HepG2 (cell line): ENCODE results near the gene HES1. TPM values are rescaled to one million over a fixed set of nuclear protein-coding genes. Genes with fewer than 3 reads are reported as not detected.
A peak's percentile ranks its signal among the peaks of the same experiment; 100 is the strongest.

Experiments used
- ASH2L ChIP-seq: fragments of 300-600, 200-600 bp; sonication (generic); IDR thresholded peaks from 2 replicates; pipeline ENCODE4 v1.7.0; 2017; ENCODE audit warnings: low read depth, mild to moderate bottlenecking, moderate library complexity, mixed read lengths, low read length; ENCODE audit not compliant: insufficient read length
- CBX1 ChIP-seq: IDR thresholded peaks from one replicate; pipeline ENCODE4 v1.6.1; 2016; ENCODE audit warnings: antibody characterized with exemption, low read depth
- HOXA5 ChIP-seq: sonication (generic); formaldehyde crosslinking; IDR thresholded peaks from 2 replicates; pipeline ENCODE4 v1.4.0; 2020; ENCODE audit warnings: missing genetic modification reagents
- IRX3 ChIP-seq: sonication (generic); formaldehyde crosslinking; IDR thresholded peaks from 2 replicates; pipeline ENCODE4 v1.8.1; 2023; ENCODE audit warnings: mild to moderate bottlenecking, low read depth, missing genetic modification reagents, borderline replicate concordance
- ISX ChIP-seq: sonication (generic); formaldehyde crosslinking; conservative IDR thresholded peaks from 2 replicates; pipeline ENCODE4 v1.5.0; 2020; ENCODE audit warnings: missing genetic modification reagents
- POGK ChIP-seq: sonication (generic); formaldehyde crosslinking; conservative IDR thresholded peaks from 2 replicates; pipeline ENCODE4 v1.8.0; 2022; ENCODE audit warnings: mild to moderate bottlenecking, moderate library complexity, missing genetic modification reagents
- PRDM15 ChIP-seq: sonication (generic); formaldehyde crosslinking; IDR thresholded peaks from 2 replicates; pipeline ENCODE4 v1.4.0; 2020; ENCODE audit warnings: missing genetic modification reagents
- TAF1 ChIP-seq: sonication (generic); formaldehyde crosslinking; IDR thresholded peaks from 2 replicates; pipeline ENCODE4 v1.4.0; 2020; ENCODE audit warnings: missing genetic modification reagents
- ZNF101 ChIP-seq: sonication (generic); formaldehyde crosslinking; IDR thresholded peaks from 2 replicates; pipeline ENCODE4 v1.4.0; 2020; ENCODE audit warnings: mild to moderate bottlenecking, low read depth, missing genetic modification reagents, borderline replicate concordance
- ZNF740 ChIP-seq: sonication (generic); formaldehyde crosslinking; IDR thresholded peaks from 2 replicates; pipeline ENCODE4 v1.4.0; 2020; ENCODE audit warnings: missing genetic modification reagents
- ZNF749 ChIP-seq: sonication (generic); formaldehyde crosslinking; IDR thresholded peaks from 2 replicates; pipeline ENCODE4 v1.8.0; 2022; ENCODE audit warnings: mild to moderate bottlenecking, missing genetic modification reagents, moderate library complexity, borderline replicate concordance
- ZSCAN25 ChIP-seq: sonication (generic); formaldehyde crosslinking; IDR thresholded peaks from 2 replicates; pipeline ENCODE4 v1.8.0; 2022; ENCODE audit warnings: mild to moderate bottlenecking, missing genetic modification reagents
- polyA plus RNA-seq, 8 experiments: library from polyadenylated mRNA; depleted of rRNA in 3 of 8; stranded (reverse) in 7 of 8; unstranded in 1 of 8; fragments of >200 nt; fragmentation: Illumina TruSeq in 4 of 8; extraction: Trizol in 4 of 8; gene quantifications; 2 replicates each; pipeline versions ENCODE4 v1.2.1 to v1.2.3, GENCODE V29; 2011 to 2016; ENCODE audit warnings: low read depth in 4 of 8, missing spikeins in 1 of 8, mixed read lengths in 1 of 8; ENCODE audit not compliant: insufficient read depth in 1 of 8
- total RNA-seq, 5 experiments: library from RNA; depleted of rRNA; stranded (reverse); fragments of >200 nt; fragmentation: Illumina TruSeq; extraction: Trizol; gene quantifications; 2 replicates each; pipeline ENCODE4 v1.2.3, GENCODE V29; 2016; ENCODE audit warnings: low read depth in 1 of 5
- TF ChIP-seq, protein P1 (sequence below): sonication (generic); formaldehyde crosslinking; IDR thresholded peaks from 2 replicates; pipeline ENCODE4 v1.4.0; 2020; ENCODE audit warnings: missing genetic modification reagents, mild to moderate bottlenecking, borderline replicate concordance
- TF ChIP-seq, protein P2 (sequence below): sonication (generic); formaldehyde crosslinking; IDR thresholded peaks from 2 replicates; pipeline ENCODE4 v1.5.0; 2020; ENCODE audit warnings: mild to moderate bottlenecking, missing genetic modification reagents, borderline replicate concordance
- TF ChIP-seq, protein P3 (sequence below): fragments of 450-650 bp; IDR thresholded peaks from 2 replicates; pipeline ENCODE4 v1.6.1; 2017

Gene HES1
- total and polyA plus RNA-seq, 2 of the 13 experiments (the other 11 are each of a cell fraction or from before 2014, with no cell fraction given), result 15.4 to 19.8 TPM

GRCh38 chr3:194140520-194141414 is 4.8 kb downstream of the HES1 start (continued):
- TF ChIP-seq, protein P1, sequence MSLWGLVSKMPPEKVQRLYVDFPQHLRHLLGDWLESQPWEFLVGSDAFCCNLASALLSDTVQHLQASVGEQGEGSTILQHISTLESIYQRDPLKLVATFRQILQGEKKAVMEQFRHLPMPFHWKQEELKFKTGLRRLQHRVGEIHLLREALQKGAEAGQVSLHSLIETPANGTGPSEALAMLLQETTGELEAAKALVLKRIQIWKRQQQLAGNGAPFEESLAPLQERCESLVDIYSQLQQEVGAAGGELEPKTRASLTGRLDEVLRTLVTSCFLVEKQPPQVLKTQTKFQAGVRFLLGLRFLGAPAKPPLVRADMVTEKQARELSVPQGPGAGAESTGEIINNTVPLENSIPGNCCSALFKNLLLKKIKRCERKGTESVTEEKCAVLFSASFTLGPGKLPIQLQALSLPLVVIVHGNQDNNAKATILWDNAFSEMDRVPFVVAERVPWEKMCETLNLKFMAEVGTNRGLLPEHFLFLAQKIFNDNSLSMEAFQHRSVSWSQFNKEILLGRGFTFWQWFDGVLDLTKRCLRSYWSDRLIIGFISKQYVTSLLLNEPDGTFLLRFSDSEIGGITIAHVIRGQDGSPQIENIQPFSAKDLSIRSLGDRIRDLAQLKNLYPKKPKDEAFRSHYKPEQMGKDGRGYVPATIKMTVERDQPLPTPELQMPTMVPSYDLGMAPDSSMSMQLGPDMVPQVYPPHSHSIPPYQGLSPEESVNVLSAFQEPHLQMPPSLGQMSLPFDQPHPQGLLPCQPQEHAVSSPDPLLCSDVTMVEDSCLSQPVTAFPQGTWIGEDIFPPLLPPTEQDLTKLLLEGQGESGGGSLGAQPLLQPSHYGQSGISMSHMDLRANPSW (CRISPR knock-in tag), result no peak
- TF ChIP-seq TAF1 (CRISPR knock-in tag), result 0 out of 2 replicates have a peak, but pooled peaks have one; percentile 28
- TF ChIP-seq PRDM15 (CRISPR knock-in tag), result no peak
- no peak; the same call in 1 of the 2 replicates for TF ChIP-seq ZNF749 (CRISPR knock-in tag)
- no peak for TF ChIP-seq ISX (CRISPR knock-in tag)
- peak; percentile 23 for TF ChIP-seq ASH2L
- no peak for TF ChIP-seq ZNF101 (CRISPR knock-in tag)
- TF ChIP-seq, protein P2, sequence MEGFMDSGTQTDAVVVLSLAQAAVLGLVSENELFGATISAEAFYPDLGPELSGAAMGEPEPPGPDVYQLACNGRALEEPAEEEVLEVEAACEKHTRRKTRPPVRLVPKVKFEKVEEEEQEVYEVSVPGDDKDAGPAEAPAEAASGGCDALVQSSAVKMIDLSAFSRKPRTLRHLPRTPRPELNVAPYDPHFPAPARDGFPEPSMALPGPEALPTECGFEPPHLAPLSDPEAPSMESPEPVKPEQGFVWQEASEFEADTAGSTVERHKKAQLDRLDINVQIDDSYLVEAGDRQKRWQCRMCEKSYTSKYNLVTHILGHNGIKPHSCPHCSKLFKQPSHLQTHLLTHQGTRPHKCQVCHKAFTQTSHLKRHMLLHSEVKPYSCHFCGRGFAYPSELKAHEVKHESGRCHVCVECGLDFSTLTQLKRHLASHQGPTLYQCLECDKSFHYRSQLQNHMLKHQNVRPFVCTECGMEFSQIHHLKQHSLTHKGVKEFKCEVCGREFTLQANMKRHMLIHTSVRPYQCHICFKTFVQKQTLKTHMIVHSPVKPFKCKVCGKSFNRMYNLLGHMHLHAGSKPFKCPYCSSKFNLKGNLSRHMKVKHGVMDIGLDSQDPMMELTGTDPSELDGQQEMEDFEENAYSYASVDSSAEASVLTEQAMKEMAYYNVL, result no peak
- peak; percentile 47; the same call in 1 of the 2 replicates for TF ChIP-seq HOXA5 (CRISPR knock-in tag)
- TF ChIP-seq ZNF740, result peak; percentile 74
- no peak for TF ChIP-seq IRX3 (CRISPR knock-in tag)
- no peak for TF ChIP-seq CBX1
- 0 out of 2 replicates have a peak, but pooled peaks have one; percentile 36 for TF ChIP-seq POGK (CRISPR knock-in tag)
- no peak for TF ChIP-seq ZSCAN25
- TF ChIP-seq, protein P3, sequence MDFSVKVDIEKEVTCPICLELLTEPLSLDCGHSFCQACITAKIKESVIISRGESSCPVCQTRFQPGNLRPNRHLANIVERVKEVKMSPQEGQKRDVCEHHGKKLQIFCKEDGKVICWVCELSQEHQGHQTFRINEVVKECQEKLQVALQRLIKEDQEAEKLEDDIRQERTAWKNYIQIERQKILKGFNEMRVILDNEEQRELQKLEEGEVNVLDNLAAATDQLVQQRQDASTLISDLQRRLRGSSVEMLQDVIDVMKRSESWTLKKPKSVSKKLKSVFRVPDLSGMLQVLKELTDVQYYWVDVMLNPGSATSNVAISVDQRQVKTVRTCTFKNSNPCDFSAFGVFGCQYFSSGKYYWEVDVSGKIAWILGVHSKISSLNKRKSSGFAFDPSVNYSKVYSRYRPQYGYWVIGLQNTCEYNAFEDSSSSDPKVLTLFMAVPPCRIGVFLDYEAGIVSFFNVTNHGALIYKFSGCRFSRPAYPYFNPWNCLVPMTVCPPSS, result no peak
